GM12865 (cell line): ENCODE measurements around the gene SCAMP2.
A peak's percentile ranks its signal among the peaks of the same experiment; 100 is the strongest.
"Not testable (repeated sequence)": the region's sequence is repeated elsewhere in the genome, so short reads cannot be mapped to it uniquely, and the experiment has no call there.

ENCODE experiments used
- DNase-seq: peaks from one replicate; pipeline ENCODE4 v3.0.0; 2010; ENCODE audit warnings: low read depth
- H3K4me3 ChIP-seq: 2 replicates; pipeline ENCODE4 v1.5.1; 2011; ENCODE audit warnings: mild to moderate bottlenecking, low read depth, low read length, control low read depth
- CTCF ChIP-seq: IDR thresholded peaks from 2 replicates; pipeline ENCODE4 v1.5.1; 2011; ENCODE audit warnings: low read length, control low read depth, low read depth, inconsistent platforms; ENCODE audit not compliant: insufficient read depth; ENCODE audit errors: missing control alignments

Gene SCAMP2

GRCh38 chr15:74897300-74897701, 24.1 kb upstream of the SCAMP2 start:
- no peak for TF ChIP-seq CTCF
- no peak overlapping the region for H3K4me3 ChIP-seq
- DNase-seq: no peak

- TF ChIP-seq CTCF: no peak
- no peak overlapping the region for H3K4me3 ChIP-seq
- DNase-seq: no peak
Measured at GRCh38 chr15:74896316-74896715, 23.2 kb upstream of the SCAMP2 start.

DNA sequence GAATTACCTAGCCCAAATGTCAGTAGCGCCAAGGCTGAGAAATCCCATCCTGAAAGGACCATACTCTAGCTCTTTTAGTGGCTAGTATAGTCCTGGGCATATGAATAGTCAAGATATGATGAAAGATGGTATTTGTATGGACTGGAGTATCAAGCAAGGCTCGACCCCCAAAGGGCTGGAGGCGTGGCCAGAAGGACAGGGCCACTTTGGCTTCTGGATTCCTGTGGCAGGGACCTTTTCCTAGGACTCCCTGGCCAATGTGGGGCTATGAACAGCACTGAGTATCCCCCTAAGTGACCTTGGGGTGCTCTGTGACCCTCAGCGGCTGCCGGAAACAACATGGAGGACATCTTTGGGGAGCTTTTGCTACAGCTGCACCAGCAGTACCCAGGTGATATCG, 22.7 kb upstream of the SCAMP2 start:
- no peak for TF ChIP-seq CTCF
- no peak overlapping the region for H3K4me3 ChIP-seq
- no peak for DNase-seq

- not testable (repeated sequence) for DNase-seq, H3K4me3 ChIP-seq
Measured at GRCh38 chr15:74894383-74894782, 21.2 kb upstream of the SCAMP2 start.

DNA sequence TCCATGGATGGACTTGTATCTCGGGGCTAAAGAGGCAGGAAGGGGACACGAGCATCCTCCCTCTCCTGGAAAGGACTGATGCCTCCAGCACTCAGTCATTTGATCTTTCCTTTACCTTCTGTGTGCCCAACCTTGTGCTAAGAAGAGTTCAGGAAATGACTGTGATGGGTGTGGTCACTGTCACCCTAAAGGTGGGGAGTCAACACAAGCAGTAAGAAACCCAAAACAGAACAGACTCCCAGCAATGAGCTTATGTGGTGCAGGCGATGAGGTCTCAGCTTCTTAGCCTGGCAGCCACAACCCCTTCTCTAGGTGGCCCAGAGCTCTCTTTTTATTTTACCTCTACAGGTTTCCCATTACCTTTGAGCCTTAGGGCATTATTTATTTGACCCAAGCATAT, 20.5 kb upstream of the SCAMP2 start:
- DNase-seq: peak; percentile 40
- no peak for TF ChIP-seq CTCF
- no peak overlapping the region for H3K4me3 ChIP-seq

GRCh38 chr15:74892931-74893330, 19.8 kb upstream of the SCAMP2 start:
- H3K4me3 ChIP-seq: no peak overlapping the region
- no peak for TF ChIP-seq CTCF
- DNase-seq: no peak

GRCh38 chr15:74892313-74892712, 19.1 kb upstream of the SCAMP2 start:
- no peak overlapping the region for H3K4me3 ChIP-seq
- no peak for TF ChIP-seq CTCF
- DNase-seq: no peak

DNA sequence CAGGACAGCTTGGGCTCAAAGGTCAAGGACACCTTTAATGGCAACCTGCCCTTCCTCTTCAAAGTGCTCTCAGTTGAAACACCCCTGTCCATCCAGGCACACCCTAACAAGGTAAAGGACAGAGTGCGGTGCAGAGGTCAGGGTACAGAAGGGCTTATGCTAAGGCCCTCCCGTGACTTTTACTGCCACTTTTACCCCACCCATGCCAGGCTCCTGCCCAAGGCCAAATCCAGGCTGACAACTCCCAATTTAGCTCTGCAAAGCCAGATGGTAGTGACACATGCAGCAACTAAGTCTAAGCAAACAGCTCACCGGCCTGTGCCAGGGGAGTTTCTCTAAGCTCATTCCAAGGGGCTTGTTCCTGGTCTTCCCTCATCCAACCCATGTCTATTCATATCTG, 18.3 kb upstream of the SCAMP2 start:
- no peak for DNase-seq
- H3K4me3 ChIP-seq: no peak overlapping the region
- TF ChIP-seq CTCF: no peak
